ENCODE data around the gene POLA1. TPM values are rescaled to one million over a fixed set of nuclear protein-coding genes. Genes with fewer than 3 reads are reported as not detected.
A peak's percentile ranks its signal among the peaks of the same experiment; 100 is the strongest.

POLA1 gene
- total RNA-seq, 2 donors from 2014 or later: 7.9 to 19.6 TPM

DNA sequence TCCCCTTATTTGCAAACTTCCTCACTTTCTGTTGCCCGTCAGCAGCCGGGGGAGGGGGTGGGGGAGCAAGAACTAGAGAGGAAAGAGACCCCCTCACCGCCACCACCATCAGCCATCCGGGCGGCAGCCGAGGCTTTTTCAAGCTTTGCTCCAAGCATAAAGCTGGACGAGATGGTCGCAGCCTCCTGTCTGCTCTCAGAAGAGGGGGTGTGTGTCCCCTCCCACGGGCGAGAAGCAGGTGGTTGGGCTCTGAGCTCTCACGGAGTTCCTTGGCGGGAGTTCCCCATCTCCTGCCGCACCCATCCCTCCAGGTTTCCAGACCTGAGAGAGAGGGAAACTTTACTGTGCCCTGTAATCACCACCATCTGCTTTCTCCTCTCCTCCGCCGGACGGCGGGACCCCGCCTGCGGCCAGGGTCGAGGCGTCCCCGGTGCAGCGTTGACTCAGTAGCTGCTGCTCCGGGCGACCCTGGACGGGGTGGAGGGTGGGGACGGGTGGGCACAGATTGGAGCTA lies 326.7 kb downstream of the POLA1 start:
- DNase-seq: no peak
- no peaks in the 10 kb centered on the region for H3K36me3 ChIP-seq
- peaks cover 80% of the 10 kb centered on the region for H3K27me3 ChIP-seq
- TF ChIP-seq, protein P1, sequence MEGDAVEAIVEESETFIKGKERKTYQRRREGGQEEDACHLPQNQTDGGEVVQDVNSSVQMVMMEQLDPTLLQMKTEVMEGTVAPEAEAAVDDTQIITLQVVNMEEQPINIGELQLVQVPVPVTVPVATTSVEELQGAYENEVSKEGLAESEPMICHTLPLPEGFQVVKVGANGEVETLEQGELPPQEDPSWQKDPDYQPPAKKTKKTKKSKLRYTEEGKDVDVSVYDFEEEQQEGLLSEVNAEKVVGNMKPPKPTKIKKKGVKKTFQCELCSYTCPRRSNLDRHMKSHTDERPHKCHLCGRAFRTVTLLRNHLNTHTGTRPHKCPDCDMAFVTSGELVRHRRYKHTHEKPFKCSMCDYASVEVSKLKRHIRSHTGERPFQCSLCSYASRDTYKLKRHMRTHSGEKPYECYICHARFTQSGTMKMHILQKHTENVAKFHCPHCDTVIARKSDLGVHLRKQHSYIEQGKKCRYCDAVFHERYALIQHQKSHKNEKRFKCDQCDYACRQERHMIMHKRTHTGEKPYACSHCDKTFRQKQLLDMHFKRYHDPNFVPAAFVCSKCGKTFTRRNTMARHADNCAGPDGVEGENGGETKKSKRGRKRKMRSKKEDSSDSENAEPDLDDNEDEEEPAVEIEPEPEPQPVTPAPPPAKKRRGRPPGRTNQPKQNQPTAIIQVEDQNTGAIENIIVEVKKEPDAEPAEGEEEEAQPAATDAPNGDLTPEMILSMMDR (IDR thresholded peaks at IDR 0.05): no peak
- no peak overlapping the region for H3K27ac ChIP-seq
- H3K4me1 ChIP-seq: no peaks in the 10 kb centered on the region
- intact Hi-C loops (cut with DNase I): loop anchor here (5.0 kb wide), 1 partner anchor 183 kb away; no protein-coding TSS in a partner anchor
- no peaks in the 10 kb centered on the region for H3K9me3 ChIP-seq
- no peak overlapping the region for H3K9ac ChIP-seq (ENCODE audit: low read depth in 2 of 2, low read length in 2 of 2)
- no peak overlapping the region for H3K4me3 ChIP-seq

DNA sequence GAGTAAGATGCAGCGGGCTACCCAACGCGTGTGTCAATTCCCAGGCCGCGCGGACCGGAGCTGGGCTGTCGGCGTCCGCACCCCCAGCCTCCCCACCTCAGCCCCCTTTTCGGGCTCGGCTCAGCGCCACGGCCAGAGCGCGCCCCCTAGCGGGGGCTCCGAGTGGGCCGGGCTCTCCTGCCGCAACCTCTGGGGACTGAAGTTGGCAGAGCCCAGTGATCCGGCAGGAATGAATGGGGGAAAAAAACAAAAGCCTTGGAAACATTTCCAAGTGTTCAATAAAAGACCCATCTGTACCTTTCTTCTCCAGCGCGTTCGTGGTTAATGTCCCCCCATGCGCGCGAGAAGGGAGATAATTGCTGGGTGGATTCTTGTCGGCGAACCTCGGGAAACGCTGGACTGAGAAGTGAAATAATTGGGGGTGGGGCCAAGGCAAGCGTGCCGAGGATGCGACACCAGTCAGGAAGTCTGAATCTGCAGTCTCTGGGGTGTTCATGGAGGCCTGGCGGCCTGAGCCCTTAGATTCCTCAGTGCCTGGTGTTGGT lies 327.3 kb downstream of the POLA1 start:
- no peak for DNase-seq
- Histone ChIP-seq H3K9me3 (no peaks in the 10 kb centered on the region), H3K4me1 (no peaks in the 10 kb centered on the region), H3K27me3 (peaks cover 77% of the 10 kb centered on the region), H3K36me3 (no peaks in the 10 kb centered on the region), H3K27ac (no peak overlapping the region), H3K9ac (ENCODE audit: low read depth in 2 of 2, low read length in 2 of 2) (no peak overlapping the region), H3K4me3 (no peak overlapping the region)
- TF ChIP-seq, protein P1 (IDR thresholded peaks at IDR 0.05): peak; percentile 38
- intact Hi-C loops (cut with DNase I): loop anchor here (5.0 kb wide), 1 partner anchor 184 kb away; no protein-coding TSS in a partner anchor

DNA sequence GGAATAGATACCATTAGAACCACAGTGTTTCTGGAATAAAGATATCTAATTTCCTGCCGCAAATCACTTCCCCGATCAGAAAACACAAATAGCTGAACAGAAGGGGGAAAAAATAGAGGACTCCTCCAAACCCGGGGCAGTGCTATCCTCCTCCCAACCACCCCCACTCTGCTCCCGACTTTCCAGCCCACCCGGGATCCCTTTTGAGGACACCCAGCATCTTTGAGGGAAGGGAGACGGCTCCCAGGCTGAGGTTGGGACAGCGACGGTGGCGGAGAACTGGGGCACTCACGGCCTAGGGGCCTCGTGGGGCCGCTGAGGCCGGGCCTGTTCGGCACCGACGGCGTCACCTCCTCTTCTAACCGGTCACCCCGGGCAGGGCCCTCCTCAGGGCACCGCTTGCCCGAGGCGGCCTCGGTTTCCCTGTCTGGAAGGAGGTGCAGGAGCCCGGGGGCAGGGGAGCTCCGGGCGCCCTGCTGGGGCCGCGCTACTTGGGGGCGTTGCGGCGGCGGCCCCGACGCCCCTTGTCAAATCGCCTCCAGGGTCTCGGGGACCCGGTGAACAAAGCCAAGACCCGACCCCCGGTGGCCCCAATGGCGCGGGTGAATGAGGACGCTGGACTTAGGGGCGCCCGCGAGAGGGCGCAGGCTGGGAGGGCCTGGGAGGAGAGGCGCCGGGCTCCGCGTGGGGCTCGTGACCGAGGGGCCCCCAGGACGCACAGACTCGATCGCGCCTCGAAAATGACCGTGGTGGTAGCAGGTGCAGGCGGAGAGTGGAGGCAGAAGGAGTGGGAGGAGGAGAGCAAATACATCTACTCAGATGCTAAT lies 329.0 kb downstream of the POLA1 start:
- intact Hi-C loops (cut with DNase I): loop anchor here (5.0 kb wide), 1 partner anchor 185 kb away; no protein-coding TSS in a partner anchor
- TF ChIP-seq, protein P1 (IDR thresholded peaks at IDR 0.05): no peak
- Histone ChIP-seq H3K4me3 (no peak overlapping the region), H3K27ac (no peak overlapping the region), H3K27me3 (peaks cover 59% of the 10 kb centered on the region), H3K4me1 (no peaks in the 10 kb centered on the region), H3K9ac (ENCODE audit: low read depth in 2 of 2, low read length in 2 of 2) (no peak overlapping the region), H3K36me3 (no peaks in the 10 kb centered on the region), H3K9me3 (no peaks in the 10 kb centered on the region)
- no peak for DNase-seq

DNA sequence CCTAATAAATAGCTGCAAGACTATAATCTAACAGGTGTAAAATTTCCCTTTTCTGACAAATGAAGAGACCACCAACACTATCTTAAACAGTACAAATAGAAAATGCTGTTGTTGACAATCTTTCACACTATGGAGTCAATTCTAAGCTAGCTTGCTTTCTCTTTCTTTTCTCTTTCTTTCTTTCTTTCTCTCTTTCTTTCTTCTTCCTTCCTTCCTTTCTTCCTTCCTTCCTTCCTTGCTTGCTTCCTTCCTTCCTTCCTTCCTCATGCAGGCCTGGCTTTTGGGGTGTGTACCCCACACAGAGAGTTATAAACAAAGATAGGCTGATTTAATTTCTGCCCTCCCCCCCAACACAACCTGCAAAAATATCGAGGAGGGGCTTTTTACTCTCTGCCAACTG lies 330.2 kb downstream of the POLA1 start:
- Histone ChIP-seq H3K27me3 (peaks cover 49% of the 10 kb centered on the region), H3K9me3 (no peaks in the 10 kb centered on the region), H3K27ac (no peak overlapping the region), H3K4me3 (no peak overlapping the region), H3K9ac (ENCODE audit: low read depth in 2 of 2, low read length in 2 of 2) (no peak overlapping the region), H3K36me3 (no peaks in the 10 kb centered on the region), H3K4me1 (no peaks in the 10 kb centered on the region)
- no peak for DNase-seq
- intact Hi-C loops (cut with DNase I): loop anchor here (5.0 kb wide), 1 partner anchor 187 kb away; no protein-coding TSS in a partner anchor
- TF ChIP-seq, protein P1 (IDR thresholded peaks at IDR 0.05): no peak

DNA sequence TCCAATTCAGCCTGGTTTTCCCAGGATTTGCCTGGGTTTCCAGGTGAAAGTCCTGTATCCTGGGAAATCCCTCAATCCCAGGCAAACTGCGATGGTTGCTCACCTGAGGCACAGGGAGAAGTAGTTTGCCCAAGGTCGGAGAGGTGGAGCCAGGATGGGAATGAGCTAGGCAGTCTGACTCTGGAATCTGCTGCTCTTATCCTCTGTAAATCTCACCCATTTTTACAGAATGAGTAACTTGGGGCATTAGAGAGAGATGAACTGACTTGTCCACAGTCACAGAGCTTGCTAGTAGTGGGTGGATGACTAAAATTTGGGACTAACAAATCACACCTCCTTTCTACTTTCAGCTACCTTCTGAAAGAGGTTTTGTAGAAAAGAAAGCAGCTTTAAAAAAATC lies 331.9 kb downstream of the POLA1 start:
- Histone ChIP-seq H3K9ac (ENCODE audit: low read depth in 2 of 2, low read length in 2 of 2) (no peak overlapping the region), H3K4me1 (no peaks in the 10 kb centered on the region), H3K36me3 (no peaks in the 10 kb centered on the region), H3K4me3 (no peak overlapping the region), H3K9me3 (no peaks in the 10 kb centered on the region), H3K27me3 (peaks cover 34% of the 10 kb centered on the region), H3K27ac (no peak overlapping the region)
- DNase-seq: no peak
- TF ChIP-seq, protein P1 (IDR thresholded peaks at IDR 0.05): no peak
- intact Hi-C loops (cut with DNase I): no loop called here

All from colonic mucosa (tissue), 4 donors.